CD4-positive, alpha-beta memory T cell (primary cell): Measurements from ENCODE around the gene ABI1. TPM values are rescaled to one million over a fixed set of nuclear protein-coding genes. Genes with fewer than 3 reads are reported as not detected.

ENCODE experiments used
- CTCF ChIA-PET: fragments of 350-600 bp; sonication (Branson Sonifier 250); formaldehyde crosslinking; loops from one replicate; lab custom pipeline; 2021; ENCODE audit warnings: inconsistent platforms; ENCODE audit not compliant: partially characterized antibody; lab: Charles Lee
- POLR2A ChIA-PET: fragments of 350-600 bp; sonication (Branson Sonifier 250); formaldehyde crosslinking; loops from one replicate; lab custom pipeline; 2021; ENCODE audit not compliant: partially characterized antibody; lab: Charles Lee
- DNase-seq, 5 donors: peaks; one replicate each; pipeline versions ENCODE4 v3.0.0 to v3.0.0-alpha.2; 2020 to 2022; ENCODE audit warnings: mixed read lengths in 1 of 5
- H3K27ac ChIP-seq: one replicate; pipeline ENCODE4 v1.7.0; 2013; ENCODE audit warnings: low read depth, low read length
- H3K27me3 ChIP-seq: 2 replicates; pipeline ENCODE4 v1.7.0; 2013; ENCODE audit warnings: mild to moderate bottlenecking, low read length, moderate library complexity; ENCODE audit not compliant: insufficient read depth
- H3K36me3 ChIP-seq: 2 replicates; pipeline ENCODE4 v1.7.0; 2013; ENCODE audit warnings: mild to moderate bottlenecking, low read length, moderate library complexity; ENCODE audit not compliant: insufficient read depth
- H3K4me1 ChIP-seq: 2 replicates; pipeline ENCODE4 v1.7.0; 2013; ENCODE audit warnings: mild to moderate bottlenecking, low read length, moderate library complexity; ENCODE audit not compliant: insufficient read depth
- H3K4me3 ChIP-seq, 2 donors: one replicate each; pipeline ENCODE4 v1.7.0; 2013; ENCODE audit warnings: low read length in 2 of 2, mild to moderate bottlenecking in 1 of 2
- H3K9me3 ChIP-seq, 2 donors: one replicate each; pipeline ENCODE4 v1.7.0; 2013; ENCODE audit warnings: low read length in 2 of 2, control low read depth in 1 of 2; ENCODE audit not compliant: control insufficient read depth in 1 of 2
- H3K27ac Mint-ChIP-seq, 7 donors: one replicate each; pipeline ENCODE4 v1.8.0; 2020 to 2021; ENCODE audit warnings: mixed read lengths in 7 of 7, mild to moderate bottlenecking in 6 of 7, inconsistent platforms in 3 of 7, moderate library complexity in 3 of 7
- H3K27me3 Mint-ChIP-seq, 2 donors: one replicate each; pipeline ENCODE4 v1.8.0; 2020 to 2021; ENCODE audit warnings: mixed read lengths in 2 of 2
- H3K36me3 Mint-ChIP-seq, 2 donors: one replicate each; pipeline ENCODE4 v1.8.0; 2020 to 2021; ENCODE audit warnings: mixed read lengths in 2 of 2, inconsistent platforms in 1 of 2, mild to moderate bottlenecking in 1 of 2
- H3K4me1 Mint-ChIP-seq, 4 donors: one replicate each; pipeline ENCODE4 v1.8.0; 2020 to 2021; ENCODE audit warnings: mixed read lengths in 4 of 4, mild to moderate bottlenecking in 1 of 4
- H3K4me3 Mint-ChIP-seq, 8 donors: one replicate each; pipeline ENCODE4 v1.8.0; 2020 to 2021; ENCODE audit warnings: mixed read lengths in 8 of 8, mild to moderate bottlenecking in 7 of 8, moderate library complexity in 6 of 8, inconsistent platforms in 3 of 8
- H3K9me3 Mint-ChIP-seq, 8 donors: one replicate each; pipeline ENCODE4 v1.8.0; 2020 to 2021; ENCODE audit warnings: mixed read lengths in 8 of 8, mild to moderate bottlenecking in 5 of 8, inconsistent platforms in 3 of 8, moderate library complexity in 1 of 8
- intact Hi-C: fragments of 100-400 bp; cut with micrococcal nuclease; formaldehyde crosslinking; loops from one replicate; pipeline ENCODE4 v1.15.1; 2023
- polyA plus RNA-seq, 2 donors: library from polyadenylated mRNA; unstranded; fragments of 300-500 nt; fragmentation: Illumina TruSeq; gene quantifications; one replicate each; pipeline ENCODE4 v1.2.3, GENCODE V29; 2021
- total RNA-seq, 2 experiments: library from RNA; stranded (reverse); gene quantifications; one replicate each; pipeline ENCODE4 v1.2.3, GENCODE V29; 2021

The ABI1 gene
- total and polyA plus RNA-seq, 4 experiments from 2014 or later, result 62.2 to 87.6 (median 71.4) TPM

DNA sequence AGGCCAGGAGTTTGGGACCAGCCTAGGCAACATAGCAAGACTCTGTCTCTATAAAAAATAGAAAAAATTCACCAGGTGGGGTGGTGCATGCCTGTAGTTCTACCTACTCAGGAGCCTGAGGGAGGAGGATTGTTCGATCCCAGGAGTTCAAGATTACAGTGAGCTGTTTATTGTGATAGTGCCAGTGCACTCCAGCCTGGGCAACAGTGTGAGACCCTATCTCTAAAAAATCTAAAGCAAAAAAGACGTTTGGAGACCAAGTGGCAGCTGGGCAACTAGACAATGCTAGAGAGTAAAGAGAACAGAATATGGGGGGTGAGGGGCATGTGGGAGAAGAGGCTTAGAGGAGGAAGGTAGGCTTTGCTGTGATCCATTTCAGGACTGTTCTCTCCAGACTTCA, 161.8 kb downstream of the ABI1 start:
- Mint-ChIP-seq H3K27me3 (no peaks in the 10 kb centered on the region), H3K4me1 (peaks cover 21 to 32% (median 28%) of the 10 kb centered on the region in 4 donors), H3K9me3 (no peaks in the 10 kb centered on the region), H3K27ac (peak overlapping the region in 2 of 7 donors; percentile 35 to 52), H3K36me3 (peaks cover 0 to 8% of the 10 kb centered on the region in 2 donors), H3K4me3 (peak overlapping the region; percentile 28 to 97 (median 92))
- no peak for DNase-seq
- no peaks in the 10 kb centered on the region for H3K27me3 ChIP-seq
- CTCF ChIA-PET, result no interaction called here
- H3K36me3 ChIP-seq, result no peaks in the 10 kb centered on the region
- no peak overlapping the region for H3K27ac ChIP-seq
- H3K4me1 ChIP-seq, result peaks cover 16% of the 10 kb centered on the region
- no peak overlapping the region for H3K4me3 ChIP-seq
- POLR2A ChIA-PET, result no interaction called here
- no peaks in the 10 kb centered on the region for H3K9me3 ChIP-seq
- intact Hi-C loops, result loop anchor here (10.0 kb wide), 2 partner anchors 456 to 806 kb away; partner anchors contain the start of genes MASTL, RAB18 and YME1L1

- intact Hi-C loops, result loop anchor here (1.0 to 10.0 kb wide), 3 partner anchors 163 to 807 kb away; partner anchors contain the start of genes MASTL, RAB18 and YME1L1
- ChIA-PET CTCF (interaction anchor here (1.8 kb wide), 1 partner anchor 28 kb away, joined by 5 read pairs; no protein-coding TSS in a partner anchor), POLR2A (interaction anchor here (0.9 to 2.1 kb wide), 5 partner anchors 24 to 806 kb away, joined by 3 to 13 read pairs (median 6); partner anchors contain the start of genes APBB1IP, RAB18 and YME1L1)
- H3K4me1 Mint-ChIP-seq, result peaks cover 21 to 32% (median 28%) of the 10 kb centered on the region in 4 donors
- peak overlapping the region; percentile 12 to 88 (median 81) for H3K27ac Mint-ChIP-seq
- Histone ChIP-seq H3K4me3 (peak overlapping the region; percentile 37 to 81), H3K4me1 (peaks cover 16% of the 10 kb centered on the region), H3K9me3 (no peaks in the 10 kb centered on the region), H3K36me3 (no peaks in the 10 kb centered on the region), H3K27ac (peak overlapping the region; percentile 50), H3K27me3 (no peaks in the 10 kb centered on the region)
- no peaks in the 10 kb centered on the region for H3K27me3 Mint-ChIP-seq
- peaks cover 0 to 8% of the 10 kb centered on the region in 2 donors for H3K36me3 Mint-ChIP-seq
- H3K9me3 Mint-ChIP-seq, result no peaks in the 10 kb centered on the region
- H3K4me3 Mint-ChIP-seq, result peak overlapping the region; percentile 86 to 97 (median 94)
- DNase-seq, result no peak
These were observed 162.7 kb downstream of the ABI1 start for GRCh38 chr10:26697922-26698608.

- intact Hi-C loops, result loop anchor here (1.0 to 10.0 kb wide), 3 partner anchors 164 to 807 kb away; partner anchors contain the start of genes MASTL, RAB18 and YME1L1
- POLR2A ChIA-PET, result interaction anchor here (0.9 to 2.1 kb wide), 11 partner anchors 12 to 807 kb away, joined by 3 to 13 read pairs (median 6); partner anchors contain the start of genes ABI1, APBB1IP, RAB18 and YME1L1
These were observed 163.4 kb downstream of the ABI1 start, which contains the start of gene PDSS1 for GRCh38 chr10:26697163-26697921. TSS of gene PDSS1 (plus strand) at chr10:26697701. CDS start at chr10:26697712, 11 bp downstream.

DNA sequence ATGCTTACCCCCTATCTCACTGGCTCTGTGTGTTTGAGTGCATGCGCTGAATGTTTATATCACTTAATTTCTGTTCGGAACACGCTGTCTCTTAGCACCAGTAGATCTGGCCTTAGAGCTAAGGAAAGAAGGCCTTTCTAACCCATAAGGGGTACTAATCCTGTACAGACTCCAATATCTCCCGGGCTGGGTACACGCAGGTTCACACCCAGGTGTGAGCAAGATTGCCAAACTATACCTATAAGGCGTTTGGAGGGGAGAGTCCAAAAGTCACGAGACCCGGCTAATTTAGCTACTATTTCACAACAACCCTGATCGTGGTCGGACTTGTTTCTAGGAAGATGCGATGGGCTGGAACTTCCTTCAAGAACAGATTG, 164.0 kb downstream of the ABI1 start:
- peaks cover 16% of the 10 kb centered on the region for H3K4me1 ChIP-seq
- ChIA-PET POLR2A (interaction anchor here (1.0 to 2.1 kb wide), 10 partner anchors 12 to 807 kb away, joined by 3 to 13 read pairs (median 6); partner anchors contain the start of genes ABI1, RAB18 and YME1L1), CTCF (interaction anchor here (1.0 to 2.1 kb wide), 4 partner anchors 11 to 184 kb away, joined by 3 to 11 read pairs (median 6); no protein-coding TSS in a partner anchor)
- H3K4me3 ChIP-seq, result peak overlapping the region; percentile 37 to 81
- DNase-seq, result no peak
- Mint-ChIP-seq H3K4me3 (peak overlapping the region; percentile 86 to 98 (median 97)), H3K27ac (peak overlapping the region; percentile 88 to 96 (median 95)), H3K36me3 (peaks cover 0 to 8% of the 10 kb centered on the region in 2 donors), H3K9me3 (no peaks in the 10 kb centered on the region), H3K4me1 (peaks cover 19 to 32% (median 26%) of the 10 kb centered on the region in 4 donors), H3K27me3 (peaks cover 0 to under 1% of the 10 kb centered on the region in 2 donors)
- intact Hi-C loops, result loop anchor here (1.0 to 10.0 kb wide), 3 partner anchors 165 to 808 kb away; partner anchors contain the start of genes MASTL, RAB18 and YME1L1
- H3K27ac ChIP-seq, result peak overlapping the region; percentile 50
- no peaks in the 10 kb centered on the region for H3K9me3 ChIP-seq
- no peaks in the 10 kb centered on the region for H3K27me3 ChIP-seq
- no peaks in the 10 kb centered on the region for H3K36me3 ChIP-seq

More at GRCh38 chr10:26697163-26697921, 163.4 kb downstream of the ABI1 start, which contains the start of gene PDSS1:
- peaks cover 16% of the 10 kb centered on the region for H3K4me1 ChIP-seq
- H3K4me1 Mint-ChIP-seq, result peaks cover 19 to 32% (median 28%) of the 10 kb centered on the region in 4 donors
- peak within 1 kb of the TSS; percentile 86 to 98 (median 97) for H3K4me3 Mint-ChIP-seq
- no peaks in the 10 kb centered on the region for H3K27me3 Mint-ChIP-seq
- peak within 1 kb of the TSS; percentile 88 to 96 (median 95) for H3K27ac Mint-ChIP-seq
- no peaks in the 10 kb centered on the region for H3K9me3 Mint-ChIP-seq
- CTCF ChIA-PET, result interaction anchor here (1.0 to 2.1 kb wide), 4 partner anchors 11 to 184 kb away, joined by 3 to 11 read pairs (median 6); no protein-coding TSS in a partner anchor
- H3K9me3 ChIP-seq, result no peaks in the 10 kb centered on the region
- H3K36me3 Mint-ChIP-seq, result peaks cover 0 to 8% of the 10 kb centered on the region in 2 donors
- no peaks in the 10 kb centered on the region for H3K36me3 ChIP-seq
- H3K27me3 ChIP-seq, result no peaks in the 10 kb centered on the region
- DNase-seq, result peak; percentile 53 to 72 (median 56)
- peak within 1 kb of the TSS; percentile 50 for H3K27ac ChIP-seq
- peak within 1 kb of the TSS; percentile 37 to 81 for H3K4me3 ChIP-seq

Other genes starting within 250 kb of the ABI1 start
- 1 to 10 TPM; 3.1 to 3.3 TPM for gene PDSS1, start 163.3 kb downstream of the ABI1 start, total RNA-seq
- 1 to 10 TPM; 2.5 to 4.5 TPM for gene PDSS1, start 163.3 kb downstream of the ABI1 start, polyA plus RNA-seq
- 10 to 100 TPM; 10.7 to 11.6 TPM for gene ANKRD26, start 239.5 kb upstream of the ABI1 start, total RNA-seq
- 1 to 10 TPM in 1 of 2 donors, under 1 TPM in 1; 0.65 to 1.6 TPM for gene ANKRD26, start 239.5 kb upstream of the ABI1 start, polyA plus RNA-seq